PFSK-1 (cell line): ENCODE results near the gene KBTBD2.
A peak's percentile ranks its signal among the peaks of the same experiment; 100 is the strongest.

Source experiments
- FOXP2 ChIP-seq: optimal IDR thresholded peaks from 2 replicates; pipeline ENCODE3; 2011; ENCODE audit warnings: borderline replicate concordance, control low read depth, inconsistent platforms; ENCODE audit not compliant: insufficient read depth; ENCODE audit errors: extremely low read length, extremely low read depth
- POLR2AphosphoS5 ChIP-seq: IDR thresholded peaks from 2 replicates; pipeline ENCODE4 v1.6.1; 2012; ENCODE audit warnings: low read depth, mild to moderate bottlenecking, control low read depth, low read length, moderate library complexity
- SIN3A ChIP-seq: IDR thresholded peaks from 2 replicates; pipeline ENCODE4 v1.6.1; 2012; ENCODE audit warnings: mild to moderate bottlenecking, low read length, moderate library complexity, borderline replicate concordance; ENCODE audit not compliant: insufficient read depth
- TAF1 ChIP-seq: IDR thresholded peaks from 2 replicates; pipeline ENCODE4 v1.6.1; 2012; ENCODE audit warnings: low read length, control low read depth, borderline replicate concordance; ENCODE audit not compliant: insufficient read depth
- TF ChIP-seq, protein P1 (sequence below), 2 experiments: IDR thresholded peaks; 2 replicates each; pipeline versions ENCODE4 v1.6.1 to v1.8.0; 2011 to 2012; ENCODE audit warnings: low read depth in 2 of 2, low read length in 2 of 2, control low read depth in 1 of 2, inconsistent platforms in 1 of 2, mild to moderate bottlenecking in 1 of 2, moderate library complexity in 1 of 2; ENCODE audit not compliant: insufficient read depth in 1 of 2

KBTBD2 gene

DNA sequence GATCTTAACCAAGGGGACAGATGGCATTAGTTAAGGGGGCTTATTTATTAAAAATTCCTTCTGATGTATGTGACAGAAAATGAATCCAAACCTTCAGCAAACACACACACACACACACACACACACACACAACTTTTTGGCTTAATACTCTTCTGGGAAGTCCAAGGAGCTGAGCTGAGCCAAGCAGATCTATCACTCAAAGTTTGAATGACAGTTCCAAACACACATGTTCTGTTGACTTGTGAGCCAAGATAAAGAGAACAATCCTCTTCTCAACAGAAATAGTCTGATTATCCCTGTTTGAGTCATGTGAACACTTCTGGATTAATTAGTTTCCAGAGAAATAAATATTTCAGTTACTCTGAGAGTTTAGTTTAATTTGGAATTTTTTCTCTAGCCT is 31.5 kb downstream of the KBTBD2 start:
- TF ChIP-seq FOXP2 (no peak), SIN3A (no peak), POLR2AphosphoS5 (no peak), TAF1 (no peak)

DNA sequence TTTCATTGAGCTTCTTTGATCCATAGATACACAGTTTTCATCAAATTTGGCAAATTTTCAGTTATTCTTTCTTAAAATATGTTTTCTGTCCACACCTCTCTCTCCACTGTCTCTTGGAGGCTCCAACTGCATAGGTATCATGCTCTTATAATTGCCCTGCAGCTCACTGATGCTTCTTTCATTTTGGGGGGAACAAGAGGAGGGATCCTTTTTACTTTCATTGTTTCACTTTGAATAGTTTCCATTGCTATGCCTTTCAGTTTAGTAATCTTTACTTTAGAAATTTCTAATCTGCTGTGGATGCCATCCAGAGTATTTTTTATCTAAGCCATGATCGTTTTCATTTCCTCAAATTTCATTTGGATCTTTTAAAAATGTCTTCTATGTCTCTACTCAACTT is 32.9 kb downstream of the KBTBD2 start:
- TF ChIP-seq TAF1 (no peak), SIN3A (no peak), FOXP2 (no peak), POLR2AphosphoS5 (no peak)
- TF ChIP-seq, protein P1, sequence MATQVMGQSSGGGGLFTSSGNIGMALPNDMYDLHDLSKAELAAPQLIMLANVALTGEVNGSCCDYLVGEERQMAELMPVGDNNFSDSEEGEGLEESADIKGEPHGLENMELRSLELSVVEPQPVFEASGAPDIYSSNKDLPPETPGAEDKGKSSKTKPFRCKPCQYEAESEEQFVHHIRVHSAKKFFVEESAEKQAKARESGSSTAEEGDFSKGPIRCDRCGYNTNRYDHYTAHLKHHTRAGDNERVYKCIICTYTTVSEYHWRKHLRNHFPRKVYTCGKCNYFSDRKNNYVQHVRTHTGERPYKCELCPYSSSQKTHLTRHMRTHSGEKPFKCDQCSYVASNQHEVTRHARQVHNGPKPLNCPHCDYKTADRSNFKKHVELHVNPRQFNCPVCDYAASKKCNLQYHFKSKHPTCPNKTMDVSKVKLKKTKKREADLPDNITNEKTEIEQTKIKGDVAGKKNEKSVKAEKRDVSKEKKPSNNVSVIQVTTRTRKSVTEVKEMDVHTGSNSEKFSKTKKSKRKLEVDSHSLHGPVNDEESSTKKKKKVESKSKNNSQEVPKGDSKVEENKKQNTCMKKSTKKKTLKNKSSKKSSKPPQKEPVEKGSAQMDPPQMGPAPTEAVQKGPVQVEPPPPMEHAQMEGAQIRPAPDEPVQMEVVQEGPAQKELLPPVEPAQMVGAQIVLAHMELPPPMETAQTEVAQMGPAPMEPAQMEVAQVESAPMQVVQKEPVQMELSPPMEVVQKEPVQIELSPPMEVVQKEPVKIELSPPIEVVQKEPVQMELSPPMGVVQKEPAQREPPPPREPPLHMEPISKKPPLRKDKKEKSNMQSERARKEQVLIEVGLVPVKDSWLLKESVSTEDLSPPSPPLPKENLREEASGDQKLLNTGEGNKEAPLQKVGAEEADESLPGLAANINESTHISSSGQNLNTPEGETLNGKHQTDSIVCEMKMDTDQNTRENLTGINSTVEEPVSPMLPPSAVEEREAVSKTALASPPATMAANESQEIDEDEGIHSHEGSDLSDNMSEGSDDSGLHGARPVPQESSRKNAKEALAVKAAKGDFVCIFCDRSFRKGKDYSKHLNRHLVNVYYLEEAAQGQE (IDR thresholded peaks at IDR 0.05; ENCODE audit: insufficient read depth in 1 of 2, low read depth in 2 of 2, low read length in 2 of 2): no peak

DNA sequence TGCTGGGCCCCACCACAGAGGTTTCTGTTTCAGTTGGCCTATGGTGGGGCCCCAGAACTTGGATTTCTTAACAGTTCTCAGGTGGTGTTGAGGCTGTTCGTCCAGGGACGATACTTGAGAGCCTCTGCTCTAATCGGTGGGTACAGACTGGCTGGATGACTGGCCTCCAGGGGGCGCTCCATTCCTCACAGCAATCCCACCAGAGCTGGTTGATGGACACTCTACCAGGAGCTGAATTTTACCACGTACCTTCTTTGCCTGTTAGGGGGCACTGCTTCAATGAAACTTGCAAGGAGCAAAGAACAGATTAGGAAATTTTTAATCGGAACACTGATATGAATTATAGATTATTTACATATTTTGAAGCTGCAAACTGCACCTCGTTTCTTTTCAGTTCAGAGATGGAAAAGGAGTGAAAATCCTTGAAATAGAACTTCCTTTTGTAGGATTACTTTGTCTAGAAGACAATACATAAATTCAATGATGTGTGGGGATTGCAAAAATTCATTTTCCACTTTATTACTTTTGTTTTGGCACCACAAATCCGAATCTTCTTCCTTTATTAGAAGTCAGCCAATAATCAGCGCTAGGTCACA is 44.8 kb downstream of the KBTBD2 start:
- TF ChIP-seq POLR2AphosphoS5 (no peak), TAF1 (no peak), FOXP2 (no peak), SIN3A (no peak)
- TF ChIP-seq, protein P1 (IDR thresholded peaks at IDR 0.05; ENCODE audit: insufficient read depth in 1 of 2, low read depth in 2 of 2, low read length in 2 of 2): no peak

DNA sequence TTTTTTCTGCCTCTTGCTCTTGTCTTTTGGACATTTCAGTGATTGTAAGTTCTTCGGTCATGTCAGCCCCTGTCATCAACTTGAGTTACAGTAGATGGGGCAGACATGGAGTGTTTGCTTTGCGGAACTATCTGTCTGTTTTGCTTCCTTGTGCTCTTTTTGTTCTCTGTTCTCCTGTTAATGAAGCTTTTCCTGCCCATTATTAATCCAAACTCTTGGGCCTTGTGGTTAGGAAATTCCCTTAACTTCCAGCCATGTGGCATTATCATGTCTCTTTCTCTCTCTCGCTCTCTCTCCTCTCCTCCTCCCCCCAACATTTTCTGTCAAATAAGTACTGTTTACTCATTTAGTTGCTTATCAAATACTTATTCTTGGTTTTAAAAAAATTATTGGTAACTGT is 47.8 kb downstream of the KBTBD2 start:
- TF ChIP-seq, protein P1 (IDR thresholded peaks at IDR 0.05; ENCODE audit: insufficient read depth in 1 of 2, low read depth in 2 of 2, low read length in 2 of 2): 0 out of 4 replicates have a peak, but pooled peaks of 1 of the 2 experiments have one; percentile 20
